Neural cell (in vitro differentiated cells): ENCODE data around the gene ZC3H6. TPM values are rescaled to one million over a fixed set of nuclear protein-coding genes. Genes with fewer than 3 reads are reported as not detected.

Experiments
- H2AFZ ChIP-seq: fragments of 200-600, 300-800 bp; sonication (generic), shearing (Covaris generic); 2 replicates; pipeline ENCODE4 v1.6.0; 2014; ENCODE audit warnings: low read depth, mild to moderate bottlenecking, antibody characterized with exemption, low read length, moderate library complexity
- H3F3A ChIP-seq: fragments of 200-600 bp; shearing (Covaris generic); 2 replicates; pipeline ENCODE4 v1.6.1; 2016; ENCODE audit warnings: mild to moderate bottlenecking, moderate library complexity, mixed read lengths, antibody characterized with exemption, low read length; ENCODE audit not compliant: insufficient read depth, poor library complexity, severe bottlenecking
- H3K27ac ChIP-seq: fragments of 200-600, 300-800 bp; sonication (generic), shearing (Covaris generic); 2 replicates; pipeline ENCODE4 v1.5.1; 2014; ENCODE audit warnings: mild to moderate bottlenecking, low read length, moderate library complexity
- H3K27me3 ChIP-seq: fragments of 300-800, 200-600 bp; sonication (generic), shearing (Covaris generic); 2 replicates; pipeline ENCODE4 v1.6.0; 2014; ENCODE audit warnings: mild to moderate bottlenecking, low read depth, low read length, moderate library complexity; ENCODE audit not compliant: insufficient read depth
- H3K36me3 ChIP-seq: fragments of 300-800, 200-600 bp; sonication (generic), shearing (Covaris generic); 2 replicates; pipeline ENCODE4 v1.5.1; 2014; ENCODE audit warnings: mild to moderate bottlenecking, antibody characterized with exemption, low read length, moderate library complexity; ENCODE audit not compliant: insufficient read depth
- H3K4me2 ChIP-seq: fragments of 300-800, 200-600 bp; sonication (generic), shearing (Covaris generic); 2 replicates; pipeline ENCODE4 v1.6.0; 2014; ENCODE audit warnings: mild to moderate bottlenecking, low read length
- H3K4me3 ChIP-seq: fragments of 300-800, 200-600 bp; sonication (generic), shearing (Covaris generic); 2 replicates; pipeline ENCODE4 v1.5.1; 2014; ENCODE audit warnings: mild to moderate bottlenecking, low read length, moderate library complexity
- H3K79me2 ChIP-seq: fragments of 200-600 bp; shearing (Covaris generic); replicated peaks from 2 replicates; pipeline ENCODE4 v1.6.0; 2014; ENCODE audit warnings: mild to moderate bottlenecking, low read length, moderate library complexity; ENCODE audit not compliant: insufficient read depth
- H3K9ac ChIP-seq: fragments of 300-800, 200-600 bp; sonication (generic), shearing (Covaris generic); 2 replicates; pipeline ENCODE4 v1.6.1; 2016; ENCODE audit warnings: mild to moderate bottlenecking, low read length, mixed read lengths
- H3K9me2 ChIP-seq: fragments of 200-600 bp; shearing (Covaris generic); 2 replicates; pipeline ENCODE4 v1.6.1; 2016; ENCODE audit warnings: mild to moderate bottlenecking, low read length, mixed read lengths; ENCODE audit not compliant: insufficient read depth
- H3K9me3 ChIP-seq: fragments of 200-600, 300-800 bp; sonication (generic), shearing (Covaris generic); 2 replicates; pipeline ENCODE4 v1.6.1; 2016; ENCODE audit warnings: mild to moderate bottlenecking, mixed run types, low read length, moderate library complexity, mixed read lengths
- H4K20me1 ChIP-seq: fragments of 200-600 bp; shearing (Covaris generic); 2 replicates; pipeline ENCODE4 v1.6.1; 2016; ENCODE audit warnings: mild to moderate bottlenecking, mixed run types; ENCODE audit not compliant: insufficient read depth
- EP300 ChIP-seq: fragments of 450-650 bp; conservative IDR thresholded peaks from 2 replicates; pipeline ENCODE4 v1.6.1; 2014; ENCODE audit warnings: antibody characterized with exemption, mild to moderate bottlenecking, moderate library complexity; ENCODE audit not compliant: poor library complexity, severe bottlenecking
- EZH2 ChIP-seq: fragments of 200-600, 300-800 bp; shearing (Covaris generic), sonication (generic); IDR thresholded peaks from 2 replicates; pipeline ENCODE4 v1.6.1; 2014; ENCODE audit warnings: antibody characterized with exemption, low read length, borderline replicate concordance, mild to moderate bottlenecking; ENCODE audit not compliant: insufficient read depth, poor library complexity, severe bottlenecking
- MXI1 ChIP-seq: fragments of 450-650 bp; conservative IDR thresholded peaks from 2 replicates; pipeline ENCODE4 v1.6.1; 2014; ENCODE audit warnings: antibody characterized with exemption, mild to moderate bottlenecking; ENCODE audit not compliant: poor library complexity, severe bottlenecking
- POLR2AphosphoS5 ChIP-seq: IDR thresholded peaks from 2 replicates; pipeline ENCODE4 v1.6.1; 2012
- RAD21 ChIP-seq: fragments of 450-650 bp; conservative IDR thresholded peaks from 2 replicates; pipeline ENCODE4 v1.6.1; 2014; ENCODE audit warnings: antibody characterized with exemption, mild to moderate bottlenecking, moderate library complexity
- SMC3 ChIP-seq: fragments of 450-650 bp; conservative IDR thresholded peaks from 2 replicates; pipeline ENCODE4 v1.6.1; 2014; ENCODE audit warnings: antibody characterized with exemption, mild to moderate bottlenecking, moderate library complexity; ENCODE audit not compliant: poor library complexity
- TAF1 ChIP-seq: IDR thresholded peaks from 2 replicates; pipeline ENCODE4 v1.6.1; 2012; ENCODE audit warnings: low read depth
- polyA plus RNA-seq: library from polyadenylated mRNA; depleted of rRNA; stranded (reverse); fragments of >200 nt; gene quantifications from 2 replicates; pipeline ENCODE4 v1.2.3, GENCODE V29; 2014
- TF ChIP-seq, protein P1 (sequence below): fragments of 450-650 bp; IDR thresholded peaks from 2 replicates; pipeline ENCODE4 v1.5.1; 2014; ENCODE audit warnings: antibody characterized with exemption, mild to moderate bottlenecking, moderate library complexity; ENCODE audit not compliant: poor library complexity, severe bottlenecking
- TF ChIP-seq, protein P2 (sequence below): IDR thresholded peaks from 2 replicates; pipeline ENCODE4 v1.6.1; 2012; ENCODE audit warnings: borderline replicate concordance

ZC3H6 gene
- polyA plus RNA-seq, 1 donor from 2014 or later, result 6.1 TPM

DNA sequence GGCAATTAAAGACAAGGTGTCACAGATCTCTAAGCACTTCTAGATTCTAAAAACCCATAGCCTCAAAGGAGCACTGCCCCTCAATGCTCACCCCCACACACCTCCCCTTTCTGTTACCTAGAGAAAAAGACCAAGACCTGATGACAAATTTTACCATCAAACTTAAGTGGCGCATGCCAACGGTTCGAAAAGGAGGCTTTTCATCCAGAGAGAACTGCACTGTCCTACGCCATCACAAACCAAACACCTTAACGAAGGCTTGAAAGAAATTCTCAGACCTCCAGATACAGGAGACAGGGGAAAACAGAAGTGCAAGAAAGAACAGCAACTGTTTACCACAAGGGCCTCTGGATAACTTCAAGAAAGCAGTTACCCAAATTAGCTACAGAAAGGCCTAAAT is 2.0 kb upstream of the ZC3H6 start:
- TF ChIP-seq RAD21, result no peak
- no peak for TF ChIP-seq EP300
- no peak for TF ChIP-seq SMC3
- TF ChIP-seq EZH2, result no peak
- no peak for TF ChIP-seq MXI1
- TF ChIP-seq TAF1, result no peak
- TF ChIP-seq POLR2AphosphoS5, result no peak
- H3F3A ChIP-seq, result no peaks in the 10 kb centered on the region
- H2AFZ ChIP-seq, result no peak overlapping the region
- H3K36me3 ChIP-seq, result no peaks in the 10 kb centered on the region
- peak overlapping the region; percentile 68 for H3K27ac ChIP-seq
- no peak overlapping the region for H3K4me3 ChIP-seq
- no peaks in the 10 kb centered on the region for H3K9me2 ChIP-seq
- H3K79me2 ChIP-seq, result peaks cover 4% of the 10 kb centered on the region
- H3K4me2 ChIP-seq, result no peak overlapping the region
- peak overlapping the region; percentile 4 for H3K9ac ChIP-seq
- no peaks in the 10 kb centered on the region for H4K20me1 ChIP-seq
- no peaks in the 10 kb centered on the region for H3K9me3 ChIP-seq
- H3K27me3 ChIP-seq, result no peaks in the 10 kb centered on the region

DNA sequence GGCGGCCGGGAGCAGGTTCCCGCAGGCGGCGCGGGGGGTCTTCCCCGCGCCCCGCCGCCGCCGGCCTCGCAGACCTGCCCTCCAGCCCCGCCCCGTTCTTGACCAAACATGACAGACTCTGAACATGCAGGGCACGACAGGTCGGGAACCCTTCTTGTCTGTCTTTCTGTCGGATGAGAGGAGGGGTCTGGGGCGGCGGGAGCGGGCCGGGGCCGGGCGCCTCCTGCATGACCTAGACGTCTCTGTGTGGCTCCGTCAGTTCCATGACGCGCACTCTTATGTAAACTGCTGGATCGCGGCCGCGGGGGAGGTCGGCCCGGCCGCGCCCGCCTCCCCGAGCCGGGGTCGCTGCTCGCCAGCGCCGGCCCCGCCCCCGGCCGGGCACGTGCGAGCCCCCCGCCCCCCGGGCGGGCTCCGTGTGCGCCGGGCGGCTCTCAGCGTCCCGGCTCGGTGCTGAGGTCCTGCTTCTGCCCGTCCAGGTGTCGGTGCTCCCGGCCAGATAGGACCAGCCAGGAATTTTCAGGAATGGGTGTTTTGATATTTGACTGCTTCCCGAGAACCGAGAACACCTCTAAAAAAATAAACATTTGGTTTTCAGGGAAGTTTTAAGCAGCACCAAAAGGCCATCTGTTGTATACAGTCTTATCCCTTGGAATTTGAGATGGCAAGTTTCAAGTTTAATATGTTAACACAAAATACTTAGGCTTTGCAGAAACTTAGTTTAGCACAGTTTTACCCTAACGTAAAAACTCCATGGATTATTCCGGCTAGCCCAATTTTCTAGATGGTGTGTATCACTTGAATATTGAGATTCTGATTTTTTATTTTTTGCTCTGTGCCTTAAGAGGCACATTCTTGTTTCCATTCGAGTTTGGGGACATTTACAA is 733 bp downstream of the ZC3H6 start:
- H3K27me3 ChIP-seq, result no peaks in the 10 kb centered on the region
- no peaks in the 10 kb centered on the region for H3K36me3 ChIP-seq
- peak overlapping the region; percentile 94 for H3K4me3 ChIP-seq
- peak overlapping the region; percentile 99 for H3K27ac ChIP-seq
- peak overlapping the region; percentile 82 for H2AFZ ChIP-seq
- H4K20me1 ChIP-seq, result no peaks in the 10 kb centered on the region
- no peaks in the 10 kb centered on the region for H3K9me3 ChIP-seq
- peak overlapping the region; percentile 100 for H3K9ac ChIP-seq
- H3K4me2 ChIP-seq, result peak overlapping the region; percentile 77
- TF ChIP-seq POLR2AphosphoS5, result peak; percentile 66
- TF ChIP-seq MXI1, result no peak
- no peak for TF ChIP-seq RAD21
- no peaks in the 10 kb centered on the region for H3F3A ChIP-seq
- peaks cover 4% of the 10 kb centered on the region for H3K79me2 ChIP-seq
- no peaks in the 10 kb centered on the region for H3K9me2 ChIP-seq

DNA sequence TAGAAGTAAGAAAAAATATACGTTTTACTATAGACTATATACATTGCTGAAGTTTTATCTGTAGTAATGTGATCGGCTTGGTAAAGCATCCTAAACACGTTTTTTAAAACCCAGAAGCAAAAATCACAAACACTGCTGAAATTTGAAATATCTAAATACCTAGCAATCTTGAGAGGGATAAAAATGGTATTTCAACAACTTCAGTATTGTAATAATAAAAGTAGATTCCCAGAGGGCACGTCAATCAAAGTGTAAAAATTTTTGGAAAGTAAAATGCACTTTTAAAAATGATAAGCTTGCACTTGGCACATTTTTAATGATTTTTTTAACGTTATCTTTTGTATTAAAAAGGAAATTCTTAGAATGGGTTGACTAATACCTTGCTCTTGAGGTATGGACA is 1.6 kb downstream of the ZC3H6 start:
- no peaks in the 10 kb centered on the region for H3F3A ChIP-seq
- peak overlapping the region; percentile 94 for H3K4me3 ChIP-seq
- H3K36me3 ChIP-seq, result no peaks in the 10 kb centered on the region
- H3K4me2 ChIP-seq, result peak overlapping the region; percentile 77
- H3K9me2 ChIP-seq, result no peaks in the 10 kb centered on the region
- H3K9ac ChIP-seq, result peak overlapping the region; percentile 100
- no peaks in the 10 kb centered on the region for H3K9me3 ChIP-seq
- peaks cover 4% of the 10 kb centered on the region for H3K79me2 ChIP-seq
- H4K20me1 ChIP-seq, result no peaks in the 10 kb centered on the region
- no peaks in the 10 kb centered on the region for H3K27me3 ChIP-seq
- H3K27ac ChIP-seq, result no peak overlapping the region
- H2AFZ ChIP-seq, result no peak overlapping the region
- TF ChIP-seq EZH2 (no peak), SMC3 (no peak), EP300 (no peak), POLR2AphosphoS5 (no peak), TAF1 (no peak), RAD21 (no peak), MXI1 (no peak)
- TF ChIP-seq, protein P1, sequence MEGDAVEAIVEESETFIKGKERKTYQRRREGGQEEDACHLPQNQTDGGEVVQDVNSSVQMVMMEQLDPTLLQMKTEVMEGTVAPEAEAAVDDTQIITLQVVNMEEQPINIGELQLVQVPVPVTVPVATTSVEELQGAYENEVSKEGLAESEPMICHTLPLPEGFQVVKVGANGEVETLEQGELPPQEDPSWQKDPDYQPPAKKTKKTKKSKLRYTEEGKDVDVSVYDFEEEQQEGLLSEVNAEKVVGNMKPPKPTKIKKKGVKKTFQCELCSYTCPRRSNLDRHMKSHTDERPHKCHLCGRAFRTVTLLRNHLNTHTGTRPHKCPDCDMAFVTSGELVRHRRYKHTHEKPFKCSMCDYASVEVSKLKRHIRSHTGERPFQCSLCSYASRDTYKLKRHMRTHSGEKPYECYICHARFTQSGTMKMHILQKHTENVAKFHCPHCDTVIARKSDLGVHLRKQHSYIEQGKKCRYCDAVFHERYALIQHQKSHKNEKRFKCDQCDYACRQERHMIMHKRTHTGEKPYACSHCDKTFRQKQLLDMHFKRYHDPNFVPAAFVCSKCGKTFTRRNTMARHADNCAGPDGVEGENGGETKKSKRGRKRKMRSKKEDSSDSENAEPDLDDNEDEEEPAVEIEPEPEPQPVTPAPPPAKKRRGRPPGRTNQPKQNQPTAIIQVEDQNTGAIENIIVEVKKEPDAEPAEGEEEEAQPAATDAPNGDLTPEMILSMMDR, result no peak
- TF ChIP-seq, protein P2, sequence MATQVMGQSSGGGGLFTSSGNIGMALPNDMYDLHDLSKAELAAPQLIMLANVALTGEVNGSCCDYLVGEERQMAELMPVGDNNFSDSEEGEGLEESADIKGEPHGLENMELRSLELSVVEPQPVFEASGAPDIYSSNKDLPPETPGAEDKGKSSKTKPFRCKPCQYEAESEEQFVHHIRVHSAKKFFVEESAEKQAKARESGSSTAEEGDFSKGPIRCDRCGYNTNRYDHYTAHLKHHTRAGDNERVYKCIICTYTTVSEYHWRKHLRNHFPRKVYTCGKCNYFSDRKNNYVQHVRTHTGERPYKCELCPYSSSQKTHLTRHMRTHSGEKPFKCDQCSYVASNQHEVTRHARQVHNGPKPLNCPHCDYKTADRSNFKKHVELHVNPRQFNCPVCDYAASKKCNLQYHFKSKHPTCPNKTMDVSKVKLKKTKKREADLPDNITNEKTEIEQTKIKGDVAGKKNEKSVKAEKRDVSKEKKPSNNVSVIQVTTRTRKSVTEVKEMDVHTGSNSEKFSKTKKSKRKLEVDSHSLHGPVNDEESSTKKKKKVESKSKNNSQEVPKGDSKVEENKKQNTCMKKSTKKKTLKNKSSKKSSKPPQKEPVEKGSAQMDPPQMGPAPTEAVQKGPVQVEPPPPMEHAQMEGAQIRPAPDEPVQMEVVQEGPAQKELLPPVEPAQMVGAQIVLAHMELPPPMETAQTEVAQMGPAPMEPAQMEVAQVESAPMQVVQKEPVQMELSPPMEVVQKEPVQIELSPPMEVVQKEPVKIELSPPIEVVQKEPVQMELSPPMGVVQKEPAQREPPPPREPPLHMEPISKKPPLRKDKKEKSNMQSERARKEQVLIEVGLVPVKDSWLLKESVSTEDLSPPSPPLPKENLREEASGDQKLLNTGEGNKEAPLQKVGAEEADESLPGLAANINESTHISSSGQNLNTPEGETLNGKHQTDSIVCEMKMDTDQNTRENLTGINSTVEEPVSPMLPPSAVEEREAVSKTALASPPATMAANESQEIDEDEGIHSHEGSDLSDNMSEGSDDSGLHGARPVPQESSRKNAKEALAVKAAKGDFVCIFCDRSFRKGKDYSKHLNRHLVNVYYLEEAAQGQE, result no peak
